HG03135 (cell line): ENCODE measurements around the gene CLSTN3.

Experiments used
- ATAC-seq: cut with Tn5 transposase; IDR thresholded peaks from one replicate; pipeline ENCODE4 v1.9.1; 2021; ENCODE audit warnings: mild to moderate bottlenecking, moderate library complexity; ENCODE audit not compliant: unreplicated experiment

The CLSTN3 gene

GRCh38 chr12:7129872-7130691, at the start of gene CLSTN3:
Gene CLSTN3, plus strand, starts transcription at chr12:7130371. Its CDS starts 278 bp downstream, at chr12:7130649.
- no peak for ATAC-seq

- ATAC-seq = no peak
These were observed 49.1 kb upstream of the CLSTN3 start for GRCh38 chr12:7081037-7081436.

- ATAC-seq = no peak
These were observed 47.0 kb upstream of the CLSTN3 start for GRCh38 chr12:7083125-7083524.

GRCh38 chr12:7089196-7089871, 40.8 kb upstream of the CLSTN3 start:
- no peak for ATAC-seq

- no peak for ATAC-seq
These were observed 39.8 kb upstream of the CLSTN3 start for GRCh38 chr12:7090222-7090998.

- no peak for ATAC-seq
These were observed 39.0 kb upstream of the CLSTN3 start for GRCh38 chr12:7091171-7091570.

- ATAC-seq = no peak
These were observed 38.4 kb upstream of the CLSTN3 start for GRCh38 chr12:7091660-7092228.

GRCh38 chr12:7092229-7092985, 37.8 kb upstream of the CLSTN3 start, which contains the start of gene C1R:
Gene C1R, minus strand, starts transcription at chr12:7092445. Its CDS starts 57 bp downstream, at chr12:7092388.
- no peak for ATAC-seq

GRCh38 chr12:7092986-7093460, 37.1 kb upstream of the CLSTN3 start:
- ATAC-seq = no peak

- ATAC-seq = no peak
These were observed 36.7 kb upstream of the CLSTN3 start for GRCh38 chr12:7093486-7093885.

GRCh38 chr12:7093892-7094291, 36.3 kb upstream of the CLSTN3 start:
- no peak for ATAC-seq

GRCh38 chr12:7096006-7096932, 33.9 kb upstream of the CLSTN3 start:
- ATAC-seq = no peak

- no peak for ATAC-seq
These were observed 33.2 kb upstream of the CLSTN3 start for GRCh38 chr12:7096979-7097378.

- ATAC-seq = no peak
These were observed 30.7 kb upstream of the CLSTN3 start for GRCh38 chr12:7099290-7099996.

- no peak for ATAC-seq
These were observed 29.9 kb upstream of the CLSTN3 start for GRCh38 chr12:7100239-7100638.

- ATAC-seq = no peak
These were observed 29.0 kb upstream of the CLSTN3 start for GRCh38 chr12:7101047-7101693.

- no peak for ATAC-seq
These were observed 28.5 kb upstream of the CLSTN3 start for GRCh38 chr12:7101694-7102131.

- no peak for ATAC-seq
These were observed 27.6 kb upstream of the CLSTN3 start for GRCh38 chr12:7102582-7102981.
